SH-SY5Y (cell line): ENCODE measurements around the gene CD82.

Experiments used
- GATA2 ChIP-seq: IDR thresholded peaks from 2 replicates; pipeline ENCODE4 v1.6.1; 2011; ENCODE audit warnings: mild to moderate bottlenecking, low read depth, low read length
- GATA3 ChIP-seq: IDR thresholded peaks from 2 replicates; pipeline ENCODE4 v1.6.1; 2011; ENCODE audit warnings: low read depth, mild to moderate bottlenecking, low read length, moderate library complexity

DNA sequence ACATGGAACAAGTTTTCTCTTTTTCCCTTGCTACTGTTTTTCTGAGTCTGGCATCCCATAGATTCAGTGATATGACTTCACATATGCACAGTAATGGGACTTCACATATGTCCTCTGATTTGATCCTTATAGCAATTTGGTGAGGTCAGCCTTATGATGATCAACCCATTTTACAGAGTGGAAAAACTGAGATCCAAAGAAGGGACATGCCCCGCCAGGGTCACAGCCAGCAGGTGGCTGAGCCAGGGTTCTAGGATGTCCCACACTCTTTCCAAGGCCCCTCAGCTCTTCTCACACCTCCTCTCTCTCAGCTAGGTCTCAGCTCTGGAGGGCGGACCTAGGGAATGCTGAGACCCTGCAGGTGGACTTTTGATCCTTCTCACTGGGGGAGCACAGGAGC, 44.3 kb upstream of the CD82 start:
- TF ChIP-seq GATA2 (no peak), GATA3 (no peak)
